ENCODE measurements around the gene ADCY3. TPM values are rescaled to one million over a fixed set of nuclear protein-coding genes. Genes with fewer than 3 reads are reported as not detected.

ADCY3 gene
- total RNA-seq, 4 donors from 2014 or later = 14.8 to 48.3 (median 34.3) TPM

DNA sequence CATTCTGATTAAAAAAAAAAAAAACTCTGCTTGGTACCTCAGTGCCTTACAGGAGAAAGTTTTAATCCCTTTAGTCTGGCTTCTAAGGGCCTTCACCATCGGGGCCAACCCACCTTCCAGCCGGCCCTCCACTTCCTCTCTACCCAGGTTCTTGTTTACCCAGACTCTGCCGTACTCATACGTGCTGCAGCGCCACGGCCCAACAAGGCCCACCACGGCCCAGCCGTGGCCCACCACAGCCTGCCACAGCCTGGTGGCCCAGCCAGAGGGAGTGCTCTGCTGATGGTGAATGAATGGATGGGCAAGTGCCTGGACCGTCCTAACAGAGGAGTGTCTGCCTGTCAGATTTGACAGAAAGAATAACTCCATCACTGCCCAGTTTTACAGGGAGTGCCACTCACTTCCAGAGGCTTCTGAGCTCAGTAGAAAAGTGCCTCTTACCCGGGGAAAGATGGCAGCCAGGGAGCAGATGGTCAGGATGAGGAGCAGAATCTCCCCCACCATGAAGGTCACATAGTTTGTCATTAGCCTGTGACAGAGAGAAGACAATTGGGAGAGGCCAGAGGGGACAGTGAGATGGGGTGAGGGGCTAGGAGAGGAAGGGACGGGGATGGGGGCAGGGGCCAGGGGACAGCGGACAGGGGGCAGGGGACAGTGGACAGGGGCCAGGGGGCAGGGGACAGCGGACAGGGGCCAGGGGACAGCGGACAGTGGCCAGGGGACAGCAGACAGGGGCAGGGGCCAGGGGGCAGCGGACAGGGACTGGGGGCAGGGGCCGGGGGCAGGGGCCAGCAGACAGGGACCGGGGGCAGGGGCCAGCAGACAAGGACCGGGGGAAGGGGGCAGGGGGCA, 88.6 kb downstream of the ADCY3 start:
- no peak for TF ChIP-seq POLR2A (IDR thresholded peaks at IDR 0.05)
- TF ChIP-seq, protein P1, sequence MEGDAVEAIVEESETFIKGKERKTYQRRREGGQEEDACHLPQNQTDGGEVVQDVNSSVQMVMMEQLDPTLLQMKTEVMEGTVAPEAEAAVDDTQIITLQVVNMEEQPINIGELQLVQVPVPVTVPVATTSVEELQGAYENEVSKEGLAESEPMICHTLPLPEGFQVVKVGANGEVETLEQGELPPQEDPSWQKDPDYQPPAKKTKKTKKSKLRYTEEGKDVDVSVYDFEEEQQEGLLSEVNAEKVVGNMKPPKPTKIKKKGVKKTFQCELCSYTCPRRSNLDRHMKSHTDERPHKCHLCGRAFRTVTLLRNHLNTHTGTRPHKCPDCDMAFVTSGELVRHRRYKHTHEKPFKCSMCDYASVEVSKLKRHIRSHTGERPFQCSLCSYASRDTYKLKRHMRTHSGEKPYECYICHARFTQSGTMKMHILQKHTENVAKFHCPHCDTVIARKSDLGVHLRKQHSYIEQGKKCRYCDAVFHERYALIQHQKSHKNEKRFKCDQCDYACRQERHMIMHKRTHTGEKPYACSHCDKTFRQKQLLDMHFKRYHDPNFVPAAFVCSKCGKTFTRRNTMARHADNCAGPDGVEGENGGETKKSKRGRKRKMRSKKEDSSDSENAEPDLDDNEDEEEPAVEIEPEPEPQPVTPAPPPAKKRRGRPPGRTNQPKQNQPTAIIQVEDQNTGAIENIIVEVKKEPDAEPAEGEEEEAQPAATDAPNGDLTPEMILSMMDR (IDR thresholded peaks at IDR 0.05) = no peak
- intact Hi-C loops (cut with DNase I) = no loop called here
- Histone ChIP-seq H3K27ac (no peak overlapping the region), H3K4me1 (peaks cover 0 to 17% (median 8%) of the 10 kb centered on the region in 3 donors), H3K27me3 (no peaks in the 10 kb centered on the region), H3K9me3 (no peaks in the 10 kb centered on the region), H3K4me3 (no peak overlapping the region), H3K36me3 (peaks cover 0 to 45% (median 0%) of the 10 kb centered on the region in 3 donors)
- WGBS, 2 donors = 76 to 80% methylated on average over 10 to 13 of the region's 18 CpGs
- DNase-seq = no peak

DNA sequence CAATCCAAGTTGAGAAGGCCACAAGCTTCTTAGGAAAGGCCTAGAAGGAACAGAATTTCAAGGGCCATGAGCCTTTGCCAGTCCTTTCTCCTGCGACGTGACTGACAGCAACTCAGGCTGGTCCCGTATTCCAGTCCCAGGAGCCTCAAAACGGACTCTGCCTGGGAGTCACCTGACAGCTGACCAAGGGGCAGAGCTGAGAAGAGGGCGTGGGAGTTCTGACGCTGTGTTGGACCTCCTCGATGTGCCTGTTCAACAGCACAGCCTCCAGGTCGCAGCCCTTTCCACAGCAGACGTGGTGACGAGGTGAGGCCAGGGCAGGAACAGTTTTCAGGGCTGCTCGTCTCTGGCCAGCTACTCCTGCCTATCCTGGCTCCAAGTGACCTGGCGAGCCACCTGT, 89.3 kb downstream of the ADCY3 start:
- Histone ChIP-seq H3K27ac (no peak overlapping the region), H3K36me3 (peaks cover 0 to 43% (median 0%) of the 10 kb centered on the region in 3 donors), H3K4me3 (no peak overlapping the region), H3K9me3 (no peaks in the 10 kb centered on the region), H3K4me1 (peaks cover 0 to 17% (median 8%) of the 10 kb centered on the region in 3 donors), H3K27me3 (no peaks in the 10 kb centered on the region)
- no peak for DNase-seq
- TF ChIP-seq, protein P1 (IDR thresholded peaks at IDR 0.05) = no peak
- no peak for TF ChIP-seq POLR2A (IDR thresholded peaks at IDR 0.05)
- intact Hi-C loops (cut with DNase I) = no loop called here
- 94 to 95% methylated on average over 6 to 9 of the region's 12 CpGs for WGBS, 2 donors

DNA sequence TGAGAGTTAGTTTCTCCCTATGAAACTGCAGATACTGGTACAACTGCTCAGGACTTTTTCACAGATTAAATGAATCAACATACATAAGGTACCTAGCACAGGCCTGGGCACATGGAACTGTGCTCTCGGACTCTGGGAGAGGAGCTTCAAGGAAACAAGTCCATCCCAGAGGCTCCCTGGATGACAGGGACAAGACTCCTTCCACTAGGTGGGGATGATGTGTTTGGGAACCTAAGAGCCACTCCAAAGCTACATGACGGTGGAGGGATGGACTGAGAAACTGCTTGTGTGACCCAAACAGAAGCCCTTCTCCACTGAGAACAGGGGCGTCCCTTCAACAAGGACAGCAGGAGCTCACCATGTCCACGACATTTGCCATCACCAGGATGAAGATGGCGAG, 89.7 kb downstream of the ADCY3 start:
- H3K9me3 ChIP-seq = no peaks in the 10 kb centered on the region
- intact Hi-C loops (cut with DNase I) = no loop called here
- WGBS, 2 donors = 80 to 87% methylated on average over 1 to 4 of the region's 5 CpGs
- no peak overlapping the region for H3K4me3 ChIP-seq
- H3K4me1 ChIP-seq = peaks cover 0 to 17% (median 8%) of the 10 kb centered on the region in 3 donors
- DNase-seq = no peak
- peaks cover 0 to 43% (median 0%) of the 10 kb centered on the region in 3 donors for H3K36me3 ChIP-seq
- TF ChIP-seq, protein P1 (IDR thresholded peaks at IDR 0.05) = no peak
- TF ChIP-seq POLR2A (IDR thresholded peaks at IDR 0.05) = no peak
- H3K27me3 ChIP-seq = no peaks in the 10 kb centered on the region
- H3K27ac ChIP-seq = no peak overlapping the region

DNA sequence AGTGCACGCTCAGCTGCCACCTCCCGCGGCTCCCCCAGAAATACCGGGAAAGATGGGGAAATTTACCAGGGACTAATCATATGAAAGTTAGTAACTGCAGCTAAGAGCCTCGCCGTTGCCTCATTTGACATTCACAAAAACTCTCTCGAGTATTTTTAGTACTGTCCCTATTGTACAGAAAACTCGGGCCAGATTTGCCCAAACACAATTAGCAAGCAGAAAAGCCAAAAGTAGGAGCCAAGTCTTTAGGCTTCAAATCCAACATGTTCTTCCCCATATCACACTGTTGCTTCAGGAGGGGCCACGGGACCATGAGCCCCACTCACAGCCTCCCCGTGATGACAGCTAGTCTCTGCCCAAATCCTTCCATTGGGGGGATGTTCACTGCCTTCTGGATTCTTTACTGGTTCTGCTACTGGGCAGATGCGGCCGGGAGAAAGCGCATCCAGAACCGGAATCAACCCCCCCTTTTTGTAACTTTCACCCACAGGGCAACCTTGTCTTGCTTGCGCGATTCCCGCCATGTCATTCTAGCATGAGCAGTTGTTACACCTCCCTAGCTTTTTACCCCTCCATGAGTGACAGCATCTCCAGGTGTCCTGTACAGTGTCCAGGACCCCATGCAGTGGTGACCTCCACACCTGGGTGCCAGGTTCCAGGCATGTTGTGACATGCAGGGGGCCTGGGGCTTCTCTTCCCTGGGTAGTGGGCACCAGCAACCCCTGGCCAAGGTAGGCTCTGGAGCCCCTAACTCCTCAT, 91.6 kb downstream of the ADCY3 start:
- intact Hi-C loops (cut with DNase I) = loop anchor here (5.0 kb wide), 1 partner anchor 421 kb away; no protein-coding TSS in a partner anchor
- WGBS, 2 donors = 77 to 80% methylated on average over 13 to 17 of the region's 17 CpGs
- H3K4me1 ChIP-seq = peaks cover 0 to 17% (median 8%) of the 10 kb centered on the region in 3 donors
- no peak for TF ChIP-seq POLR2A (IDR thresholded peaks at IDR 0.05)
- TF ChIP-seq, protein P1 (IDR thresholded peaks at IDR 0.05) = no peak
- no peaks in the 10 kb centered on the region for H3K27me3 ChIP-seq
- no peak overlapping the region for H3K27ac ChIP-seq
- peaks cover 0 to 35% (median 0%) of the 10 kb centered on the region in 3 donors for H3K36me3 ChIP-seq
- no peak for DNase-seq
- no peak overlapping the region for H3K4me3 ChIP-seq
- H3K9me3 ChIP-seq = no peaks in the 10 kb centered on the region

Measured in esophagus squamous epithelium (tissue), 5 donors.